NCI-H187 (cell line): Measurements from ENCODE around the gene KIF17.

Source experiments
- DNase-seq, 2 experiments: peaks; one replicate each; lab custom pipeline; 2025; lab: John Stamatoyannopoulos, UW

The KIF17 gene

GRCh38 chr1:20625176-20626097 is 92.4 kb downstream of the KIF17 start:
- DNase-seq, result no peak

GRCh38 chr1:20624709-20625108 is 93.1 kb downstream of the KIF17 start:
- no peak for DNase-seq

- no peak for DNase-seq
These were observed 96.8 kb downstream of the KIF17 start for GRCh38 chr1:20621012-20621411.

GRCh38 chr1:20619999-20620398 is 97.8 kb downstream of the KIF17 start:
- DNase-seq, result no peak

- no peak for DNase-seq
These were observed 99.3 kb downstream of the KIF17 start for GRCh38 chr1:20618550-20618949.

GRCh38 chr1:20616847-20617487 is 100.8 kb downstream of the KIF17 start:
- DNase-seq, result no peak

- DNase-seq, result no peak
These were observed 101.6 kb downstream of the KIF17 start for GRCh38 chr1:20615946-20616846.

GRCh38 chr1:20614131-20614579 is 103.7 kb downstream of the KIF17 start:
- DNase-seq, result no peak
